ENCODE results near the gene SSTR4.
"Not testable (repeated sequence)": the region's sequence is repeated elsewhere in the genome, so short reads cannot be mapped to it uniquely, and the experiment has no call there.

SSTR4 gene

GRCh38 chr20:23034721-23035671, at the start of gene SSTR4:
Gene SSTR4 (plus strand): TSS chr20:23035312. CDS start chr20:23035484, 172 bp downstream.
- DNase-seq = no peak

GRCh38 chr20:22986601-22987000, 48.5 kb upstream of the SSTR4 start:
- peak in 1 of 2 donors; percentile 35 for DNase-seq

GRCh38 chr20:22991424-22991823, 43.7 kb upstream of the SSTR4 start:
- DNase-seq = not testable (repeated sequence)

GRCh38 chr20:22993823-22994222, 41.3 kb upstream of the SSTR4 start:
- DNase-seq = no peak

- no peak for DNase-seq
Observed at GRCh38 chr20:22995923-22996322, 39.2 kb upstream of the SSTR4 start.

GRCh38 chr20:22998476-22998875, 36.6 kb upstream of the SSTR4 start:
- no peak for DNase-seq

GRCh38 chr20:22999756-23000155, 35.4 kb upstream of the SSTR4 start:
- no peak for DNase-seq

GRCh38 chr20:23000232-23000947, 34.7 kb upstream of the SSTR4 start:
- DNase-seq = no peak

GRCh38 chr20:23002276-23002675, 32.8 kb upstream of the SSTR4 start:
- DNase-seq = no peak

- DNase-seq = no peak
Observed at GRCh38 chr20:23003077-23003635, 32.0 kb upstream of the SSTR4 start.

GRCh38 chr20:23003881-23004460, 31.1 kb upstream of the SSTR4 start:
- no peak for DNase-seq

GRCh38 chr20:23005776-23006175, 29.3 kb upstream of the SSTR4 start:
- no peak for DNase-seq

GRCh38 chr20:23007462-23007861, 27.6 kb upstream of the SSTR4 start:
- DNase-seq = no peak

- no peak for DNase-seq
Observed at GRCh38 chr20:23007886-23008655, 27.0 kb upstream of the SSTR4 start.

- no peak for DNase-seq
Observed at GRCh38 chr20:23008667-23009066, 26.4 kb upstream of the SSTR4 start.

GRCh38 chr20:23009636-23010035, 25.5 kb upstream of the SSTR4 start:
- DNase-seq = no peak

GRCh38 chr20:23010096-23010495, 25.0 kb upstream of the SSTR4 start:
- DNase-seq = no peak

- no peak for DNase-seq
Observed at GRCh38 chr20:23011008-23011721, 23.9 kb upstream of the SSTR4 start.

- no peak for DNase-seq
Observed at GRCh38 chr20:23013429-23013828, 21.7 kb upstream of the SSTR4 start.

GRCh38 chr20:23017516-23017915, 17.6 kb upstream of the SSTR4 start:
- no peak for DNase-seq

- DNase-seq = no peak
Observed at GRCh38 chr20:23018432-23018831, 16.7 kb upstream of the SSTR4 start.

GRCh38 chr20:23018941-23019340, 16.2 kb upstream of the SSTR4 start:
- DNase-seq = no peak

Data from bone marrow (tissue), 2 donors.